ENCODE results near the gene PLCL2. TPM values are rescaled to one million over a fixed set of nuclear protein-coding genes. Genes with fewer than 3 reads are reported as not detected.

PLCL2 gene
- polyA plus RNA-seq, 2 of the 4 experiments (the other 2 are of a cell fraction): 2.1 to 3.0 TPM

DNA sequence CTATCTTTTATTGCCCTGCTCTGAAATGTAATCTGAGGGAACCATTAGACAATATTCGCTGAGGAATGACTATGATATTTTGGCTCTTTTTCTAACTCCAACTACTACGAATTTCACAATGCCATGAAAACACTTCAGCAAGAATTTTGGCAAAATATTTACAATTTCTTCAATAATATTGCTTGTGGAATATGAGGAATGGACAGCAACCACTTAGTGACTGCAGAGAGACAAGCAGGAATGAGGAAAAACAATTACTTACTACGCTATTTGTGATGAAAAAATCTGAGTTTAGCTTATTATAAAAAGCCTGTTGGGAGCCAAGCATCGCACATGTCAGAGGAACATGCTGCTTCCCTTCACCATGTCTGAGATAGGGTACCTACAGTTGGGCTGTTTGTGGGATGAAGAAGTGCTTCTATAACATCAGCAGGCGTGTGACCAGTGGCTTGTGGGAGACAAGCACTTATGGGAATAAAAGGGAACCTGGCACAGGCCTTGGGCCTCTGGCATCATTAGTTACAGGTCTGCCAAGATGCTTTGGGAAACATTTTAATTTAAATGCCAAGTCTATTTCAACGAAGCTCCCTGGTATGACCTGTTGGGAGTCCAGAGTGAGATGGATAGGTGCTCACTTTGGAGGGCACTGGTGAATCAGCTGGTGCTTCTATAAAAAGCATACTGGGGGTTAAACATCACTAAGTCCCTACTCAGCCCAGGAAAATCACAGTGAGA lies 2.7 kb upstream of the PLCL2 start:
- H3K27ac ChIP-seq: no peak overlapping the region
- ChIA-PET CTCF (no interaction called here), POLR2A (no interaction called here)
- peaks cover 8% of the 10 kb centered on the region; the same call in 2 of the 3 replicates for H3K4me1 ChIP-seq
- WGBS (ENCODE audit: missing lambda C conversion rate): 74% methylated on average over 6 of the region's 6 CpGs
- H3K9me3 ChIP-seq: no peaks in the 10 kb centered on the region
- H3K4me2 ChIP-seq: no peak overlapping the region
- H3K4me3 ChIP-seq: no peak overlapping the region
- DNase-seq (ENCODE audit: low read depth in 1 of 2, low spot score in 1 of 2) (no peak), FAIRE-seq (no peak), ATAC-seq (no peak)
- TF ChIP-seq FOXS1 (CRISPR knock-in tag; IDR thresholded peaks at IDR 0.05): no peak
- TF ChIP-seq, protein P1, sequence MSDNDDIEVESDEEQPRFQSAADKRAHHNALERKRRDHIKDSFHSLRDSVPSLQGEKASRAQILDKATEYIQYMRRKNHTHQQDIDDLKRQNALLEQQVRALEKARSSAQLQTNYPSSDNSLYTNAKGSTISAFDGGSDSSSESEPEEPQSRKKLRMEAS (IDR thresholded peaks at IDR 0.05): no peak
- TF ChIP-seq HOXB13 (CRISPR knock-in tag; IDR thresholded peaks at IDR 0.05; ENCODE audit: low read depth): no peak
- TF ChIP-seq, protein P2, sequence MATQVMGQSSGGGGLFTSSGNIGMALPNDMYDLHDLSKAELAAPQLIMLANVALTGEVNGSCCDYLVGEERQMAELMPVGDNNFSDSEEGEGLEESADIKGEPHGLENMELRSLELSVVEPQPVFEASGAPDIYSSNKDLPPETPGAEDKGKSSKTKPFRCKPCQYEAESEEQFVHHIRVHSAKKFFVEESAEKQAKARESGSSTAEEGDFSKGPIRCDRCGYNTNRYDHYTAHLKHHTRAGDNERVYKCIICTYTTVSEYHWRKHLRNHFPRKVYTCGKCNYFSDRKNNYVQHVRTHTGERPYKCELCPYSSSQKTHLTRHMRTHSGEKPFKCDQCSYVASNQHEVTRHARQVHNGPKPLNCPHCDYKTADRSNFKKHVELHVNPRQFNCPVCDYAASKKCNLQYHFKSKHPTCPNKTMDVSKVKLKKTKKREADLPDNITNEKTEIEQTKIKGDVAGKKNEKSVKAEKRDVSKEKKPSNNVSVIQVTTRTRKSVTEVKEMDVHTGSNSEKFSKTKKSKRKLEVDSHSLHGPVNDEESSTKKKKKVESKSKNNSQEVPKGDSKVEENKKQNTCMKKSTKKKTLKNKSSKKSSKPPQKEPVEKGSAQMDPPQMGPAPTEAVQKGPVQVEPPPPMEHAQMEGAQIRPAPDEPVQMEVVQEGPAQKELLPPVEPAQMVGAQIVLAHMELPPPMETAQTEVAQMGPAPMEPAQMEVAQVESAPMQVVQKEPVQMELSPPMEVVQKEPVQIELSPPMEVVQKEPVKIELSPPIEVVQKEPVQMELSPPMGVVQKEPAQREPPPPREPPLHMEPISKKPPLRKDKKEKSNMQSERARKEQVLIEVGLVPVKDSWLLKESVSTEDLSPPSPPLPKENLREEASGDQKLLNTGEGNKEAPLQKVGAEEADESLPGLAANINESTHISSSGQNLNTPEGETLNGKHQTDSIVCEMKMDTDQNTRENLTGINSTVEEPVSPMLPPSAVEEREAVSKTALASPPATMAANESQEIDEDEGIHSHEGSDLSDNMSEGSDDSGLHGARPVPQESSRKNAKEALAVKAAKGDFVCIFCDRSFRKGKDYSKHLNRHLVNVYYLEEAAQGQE (IDR thresholded peaks at IDR 0.05): no peak
- TF ChIP-seq HDAC2 (IDR thresholded peaks at IDR 0.05): no peak
- no peak for TF ChIP-seq RAD21 (conservative IDR thresholded peaks at IDR 0.05 in 1 of 2, IDR thresholded peaks at IDR 0.05 in 1 of 2)
- TF ChIP-seq RCOR1 (IDR thresholded peaks at IDR 0.05; ENCODE audit: low read depth, low read length): no peak
- no peak for TF ChIP-seq SREBF2 (IDR thresholded peaks at IDR 0.05)
- no peak for TF ChIP-seq GATA3 (IDR thresholded peaks at IDR 0.05; ENCODE audit: borderline replicate concordance)

DNA sequence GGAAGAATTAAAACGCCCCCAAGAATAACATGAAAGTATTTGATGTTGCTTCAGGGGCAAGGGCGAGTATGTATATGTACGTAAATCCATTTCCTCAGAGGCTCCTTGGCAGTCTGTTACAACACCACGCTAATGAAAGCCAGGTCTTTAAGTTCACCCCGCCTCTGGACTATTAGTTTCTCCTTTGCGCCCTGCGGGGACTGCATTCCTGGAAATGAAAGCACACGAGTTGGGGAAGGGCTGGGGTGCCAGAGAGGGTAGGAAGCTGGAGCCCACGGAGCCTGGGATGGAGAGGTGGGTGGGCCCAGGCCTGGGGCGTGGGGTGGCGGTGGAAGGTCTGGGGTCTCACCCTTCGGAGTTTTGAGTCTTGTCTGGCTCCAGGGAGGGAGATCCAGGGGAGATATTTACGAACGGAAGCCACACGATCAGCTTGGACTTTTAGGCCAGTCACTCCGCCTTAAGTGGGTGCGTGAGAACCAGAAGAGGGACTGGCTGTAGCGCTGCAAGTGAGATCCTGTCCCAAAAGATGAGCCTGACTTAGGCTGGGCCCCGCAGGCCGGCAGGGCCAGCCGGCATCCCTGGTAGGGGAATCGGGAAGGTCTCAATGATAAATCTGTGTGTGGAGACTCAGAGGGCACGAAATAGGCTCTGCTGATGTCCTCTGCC lies 1.6 kb upstream of the PLCL2 start:
- no peaks in the 10 kb centered on the region for H3K9me3 ChIP-seq
- 92% methylated on average over 23 of the region's 23 CpGs for WGBS (ENCODE audit: missing lambda C conversion rate)
- H3K27ac ChIP-seq: no peak overlapping the region
- H3K4me2 ChIP-seq: no peak overlapping the region
- no peak overlapping the region for H3K4me3 ChIP-seq
- POLR2A ChIA-PET: no interaction called here
- DNase-seq (ENCODE audit: low read depth in 1 of 2, low spot score in 1 of 2): no peak
- no peak for ATAC-seq
- CTCF ChIA-PET: interaction anchor here (0.6 to 3.1 kb wide), 22 partner anchors 11 to 331 kb away, joined by 3 to 21 read pairs (median 4); no protein-coding TSS in a partner anchor
- TF ChIP-seq HOXB13 (CRISPR knock-in tag; IDR thresholded peaks at IDR 0.05; ENCODE audit: low read depth) (no peak), SREBF2 (IDR thresholded peaks at IDR 0.05) (no peak), HEYL (CRISPR knock-in tag; IDR thresholded peaks at IDR 0.05) (no peak), RCOR1 (IDR thresholded peaks at IDR 0.05; ENCODE audit: low read depth, low read length) (no peak), TP53 (CRISPR knock-in tag; IDR thresholded peaks at IDR 0.05) (no peak), ZNF302 (CRISPR knock-in tag; IDR thresholded peaks at IDR 0.05) (no peak), BHLHE40 (IDR thresholded peaks at IDR 0.05; ENCODE audit: low read depth, low read length) (no peak), NFE2L2 (conservative IDR thresholded peaks at IDR 0.05; ENCODE audit: low read length) (no peak), GATA3 (IDR thresholded peaks at IDR 0.05; ENCODE audit: borderline replicate concordance) (no peak), ZC3H11A (IDR thresholded peaks at IDR 0.05) (no peak)
- TF ChIP-seq, protein P3, sequence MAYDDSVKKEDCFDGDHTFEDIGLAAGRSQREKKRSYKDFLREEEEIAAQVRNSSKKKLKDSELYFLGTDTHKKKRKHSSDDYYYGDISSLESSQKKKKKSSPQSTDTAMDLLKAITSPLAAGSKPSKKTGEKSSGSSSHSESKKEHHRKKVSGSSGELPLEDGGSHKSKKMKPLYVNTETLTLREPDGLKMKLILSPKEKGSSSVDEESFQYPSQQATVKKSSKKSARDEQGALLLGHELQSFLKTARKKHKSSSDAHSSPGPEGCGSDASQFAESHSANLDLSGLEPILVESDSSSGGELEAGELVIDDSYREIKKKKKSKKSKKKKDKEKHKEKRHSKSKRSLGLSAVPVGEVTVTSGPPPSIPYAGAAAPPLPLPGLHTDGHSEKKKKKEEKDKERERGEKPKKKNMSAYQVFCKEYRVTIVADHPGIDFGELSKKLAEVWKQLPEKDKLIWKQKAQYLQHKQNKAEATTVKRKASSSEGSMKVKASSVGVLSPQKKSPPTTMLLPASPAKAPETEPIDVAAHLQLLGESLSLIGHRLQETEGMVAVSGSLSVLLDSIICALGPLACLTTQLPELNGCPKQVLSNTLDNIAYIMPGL (CRISPR knock-in tag; IDR thresholded peaks at IDR 0.05; ENCODE audit: borderline replicate concordance): no peak
- TF ChIP-seq, protein P4, sequence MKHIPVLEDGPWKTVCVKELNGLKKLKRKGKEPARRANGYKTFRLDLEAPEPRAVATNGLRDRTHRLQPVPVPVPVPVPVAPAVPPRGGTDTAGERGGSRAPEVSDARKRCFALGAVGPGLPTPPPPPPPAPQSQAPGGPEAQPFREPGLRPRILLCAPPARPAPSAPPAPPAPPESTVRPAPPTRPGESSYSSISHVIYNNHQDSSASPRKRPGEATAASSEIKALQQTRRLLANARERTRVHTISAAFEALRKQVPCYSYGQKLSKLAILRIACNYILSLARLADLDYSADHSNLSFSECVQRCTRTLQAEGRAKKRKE (CRISPR knock-in tag; IDR thresholded peaks at IDR 0.05; ENCODE audit: low read depth): no peak
- H3K4me1 ChIP-seq: peaks cover 8% of the 10 kb centered on the region; the same call in 2 of the 3 replicates
- no peak for FAIRE-seq
